GM12865 (cell line): ENCODE data around the gene PPME1.

Source experiments
- DNase-seq: peaks from one replicate; pipeline ENCODE4 v3.0.0; 2010; ENCODE audit warnings: low read depth
- H3K4me3 ChIP-seq: 2 replicates; pipeline ENCODE4 v1.5.1; 2011; ENCODE audit warnings: mild to moderate bottlenecking, low read depth, low read length, control low read depth
- TF ChIP-seq, protein P1 (sequence below): IDR thresholded peaks from 2 replicates; pipeline ENCODE4 v1.5.1; 2011; ENCODE audit warnings: low read length, control low read depth, low read depth, inconsistent platforms; ENCODE audit not compliant: insufficient read depth; ENCODE audit errors: missing control alignments

The PPME1 gene

GRCh38 chr11:74171997-74172396, 908 bp downstream of the PPME1 start:
- DNase-seq: no peak
- TF ChIP-seq, protein P1, sequence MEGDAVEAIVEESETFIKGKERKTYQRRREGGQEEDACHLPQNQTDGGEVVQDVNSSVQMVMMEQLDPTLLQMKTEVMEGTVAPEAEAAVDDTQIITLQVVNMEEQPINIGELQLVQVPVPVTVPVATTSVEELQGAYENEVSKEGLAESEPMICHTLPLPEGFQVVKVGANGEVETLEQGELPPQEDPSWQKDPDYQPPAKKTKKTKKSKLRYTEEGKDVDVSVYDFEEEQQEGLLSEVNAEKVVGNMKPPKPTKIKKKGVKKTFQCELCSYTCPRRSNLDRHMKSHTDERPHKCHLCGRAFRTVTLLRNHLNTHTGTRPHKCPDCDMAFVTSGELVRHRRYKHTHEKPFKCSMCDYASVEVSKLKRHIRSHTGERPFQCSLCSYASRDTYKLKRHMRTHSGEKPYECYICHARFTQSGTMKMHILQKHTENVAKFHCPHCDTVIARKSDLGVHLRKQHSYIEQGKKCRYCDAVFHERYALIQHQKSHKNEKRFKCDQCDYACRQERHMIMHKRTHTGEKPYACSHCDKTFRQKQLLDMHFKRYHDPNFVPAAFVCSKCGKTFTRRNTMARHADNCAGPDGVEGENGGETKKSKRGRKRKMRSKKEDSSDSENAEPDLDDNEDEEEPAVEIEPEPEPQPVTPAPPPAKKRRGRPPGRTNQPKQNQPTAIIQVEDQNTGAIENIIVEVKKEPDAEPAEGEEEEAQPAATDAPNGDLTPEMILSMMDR: no peak

GRCh38 chr11:74175920-74176319, 4.8 kb downstream of the PPME1 start:
- H3K4me3 ChIP-seq: no peak overlapping the region
- TF ChIP-seq, protein P1: no peak
- no peak for DNase-seq

More at GRCh38 chr11:74171997-74172396, 908 bp downstream of the PPME1 start:
- H3K4me3 ChIP-seq: peak overlapping the region; percentile 97

DNA sequence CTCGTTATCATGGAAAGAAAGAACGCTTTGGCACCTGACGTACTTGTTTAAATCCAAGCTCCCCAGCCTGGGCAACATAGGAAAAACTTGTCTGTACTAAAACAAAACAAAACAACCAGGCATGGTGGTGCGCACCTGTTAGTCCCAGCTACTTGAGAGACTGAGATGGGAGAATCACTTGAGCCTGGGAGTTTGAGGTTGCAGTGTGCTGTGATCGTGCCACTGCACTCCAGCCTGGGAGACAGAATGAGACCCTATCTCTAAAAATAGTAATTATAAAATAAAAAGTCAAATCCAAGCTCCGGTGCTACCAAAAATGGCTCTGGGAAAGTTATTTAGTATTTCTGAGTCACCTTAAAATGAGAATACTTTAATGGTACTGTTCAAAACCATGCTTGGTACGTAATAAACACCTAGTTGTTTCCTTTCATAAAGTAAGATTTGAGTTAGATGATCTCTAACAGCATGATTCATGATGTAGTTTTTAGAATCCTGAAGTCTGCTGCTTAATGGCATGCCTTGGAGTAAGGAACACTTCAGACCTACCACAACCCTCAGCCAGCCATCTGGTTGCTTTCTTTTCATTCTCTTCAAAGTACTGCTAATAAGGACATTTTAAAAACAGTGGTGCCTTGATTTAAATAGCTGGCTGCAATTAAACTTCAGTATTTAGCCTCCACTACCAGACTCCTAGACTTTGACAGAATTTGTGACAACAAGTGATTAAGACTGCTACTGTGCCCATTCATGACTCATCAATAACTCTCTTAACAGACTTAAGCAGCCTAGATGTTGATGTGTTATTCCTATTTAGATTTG, 8.4 kb downstream of the PPME1 start:
- DNase-seq: no peak
- TF ChIP-seq, protein P1: no peak
- H3K4me3 ChIP-seq: no peak overlapping the region

DNA sequence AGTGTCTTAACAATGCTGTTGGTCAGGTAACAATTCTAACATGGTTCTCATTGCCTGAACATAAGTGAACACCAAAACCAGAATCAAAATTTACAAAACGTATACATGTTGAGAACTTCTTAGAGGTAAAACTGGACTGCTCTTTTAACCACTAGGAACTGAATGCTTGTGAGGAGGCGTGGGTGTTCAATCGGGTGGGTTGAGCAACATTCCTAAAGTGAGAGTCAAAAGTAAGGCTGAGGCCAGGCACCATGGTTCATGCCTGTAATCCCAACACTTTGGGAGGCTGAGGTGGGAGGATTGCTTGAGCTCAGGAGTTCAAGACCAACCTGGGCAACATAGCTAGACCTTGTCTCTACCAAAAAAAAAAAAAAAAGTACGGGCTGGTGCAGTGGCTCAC, 11.5 kb downstream of the PPME1 start:
- TF ChIP-seq, protein P1: no peak
- H3K4me3 ChIP-seq: no peak overlapping the region
- no peak for DNase-seq

DNA sequence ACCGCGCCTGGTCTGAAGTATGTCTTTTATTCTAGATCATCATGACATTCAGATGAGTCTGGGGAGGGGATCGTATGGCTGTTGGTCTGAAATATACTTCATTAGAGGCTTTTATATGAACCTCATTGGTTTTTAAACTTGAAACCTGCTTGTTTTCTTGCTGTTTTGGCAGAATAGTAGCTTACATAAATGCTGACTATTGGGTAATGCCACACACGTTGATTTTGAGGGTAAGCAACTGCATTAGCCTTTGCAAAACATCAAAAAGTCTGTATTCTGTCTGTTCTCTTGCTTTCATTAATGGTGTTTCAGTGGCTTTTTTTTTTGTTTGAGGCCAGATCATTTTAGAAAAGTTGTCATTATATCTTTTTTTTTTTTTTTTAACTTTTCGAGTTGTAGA, 14.2 kb downstream of the PPME1 start:
- no peak for DNase-seq
- TF ChIP-seq, protein P1: no peak
- H3K4me3 ChIP-seq: no peak overlapping the region

DNA sequence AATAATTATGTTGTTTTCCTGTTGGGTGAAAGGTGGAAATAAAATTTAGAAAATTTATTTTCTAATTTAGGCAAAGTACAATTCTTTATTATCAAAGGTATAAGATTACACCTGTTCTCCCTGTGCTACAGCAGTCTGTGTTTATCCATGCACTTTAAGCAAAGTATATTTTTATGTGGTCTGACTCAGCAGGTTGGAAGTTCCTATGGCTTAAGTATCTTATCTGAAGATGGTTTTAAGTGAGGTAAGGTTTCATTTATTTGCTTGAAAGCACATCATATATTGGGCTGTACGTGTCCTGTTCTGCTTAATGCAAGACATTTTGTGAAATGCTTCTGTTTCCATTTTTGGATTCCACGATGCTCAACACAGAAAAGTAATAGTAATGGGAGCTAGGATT, 14.6 kb downstream of the PPME1 start:
- TF ChIP-seq, protein P1: no peak
- DNase-seq: no peak
- H3K4me3 ChIP-seq: no peak overlapping the region

GRCh38 chr11:74195828-74196227, 24.7 kb downstream of the PPME1 start:
- DNase-seq: no peak

More at GRCh38 chr11:74195828-74196227, 24.7 kb downstream of the PPME1 start:
- no peak overlapping the region for H3K4me3 ChIP-seq
- TF ChIP-seq, protein P1: no peak
